HG02610 (cell line): Measurements from ENCODE around the gene MECR.

Experiments
- ATAC-seq: cut with Tn5 transposase; IDR thresholded peaks from one replicate; pipeline ENCODE4 v1.9.1; 2021; ENCODE audit warnings: mild to moderate bottlenecking, moderate library complexity; ENCODE audit not compliant: unreplicated experiment

MECR gene

DNA sequence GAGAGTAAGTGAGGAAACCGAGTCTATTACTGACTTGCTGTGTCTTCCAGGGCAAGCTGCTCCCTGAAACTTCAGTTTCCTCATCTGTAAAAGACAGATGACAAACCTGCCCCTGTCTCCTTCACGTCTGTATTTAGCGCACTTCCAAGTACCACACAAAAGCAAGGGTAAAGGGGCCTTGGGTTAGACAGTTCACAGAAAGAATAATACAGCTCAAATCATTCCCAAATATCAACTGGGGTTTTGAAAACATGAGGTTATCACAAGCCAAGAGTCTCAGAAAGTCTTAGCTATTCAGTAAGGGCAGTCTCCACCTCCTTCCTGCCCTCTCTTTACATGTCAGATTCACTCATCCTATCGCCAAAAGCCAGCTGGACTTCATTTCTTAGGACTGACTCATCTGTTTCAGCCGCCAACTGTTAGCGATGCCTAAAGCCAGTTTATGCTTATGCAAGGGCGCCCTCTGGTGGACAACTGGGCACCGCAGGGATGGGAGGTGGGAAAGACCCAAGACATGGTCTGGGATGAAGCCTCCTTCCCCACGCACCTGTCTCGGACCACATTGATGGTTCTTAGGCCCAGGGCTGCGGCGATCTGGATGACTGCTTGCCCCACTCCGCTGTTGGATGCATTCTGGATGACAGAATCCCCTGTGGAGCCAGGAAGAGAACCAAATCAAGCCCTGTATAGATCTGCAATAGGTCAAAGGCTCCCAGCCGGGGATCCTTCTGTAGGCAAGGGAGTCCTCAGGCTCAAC lies 28.0 kb downstream of the MECR start:
- peak; percentile 75 for ATAC-seq

- ATAC-seq, result no peak
Measured at GRCh38 chr1:29202053-29202452, 28.7 kb downstream of the MECR start.

- no peak for ATAC-seq
Measured at GRCh38 chr1:29201595-29202051, 29.1 kb downstream of the MECR start.

GRCh38 chr1:29200906-29201594 lies 29.7 kb downstream of the MECR start:
- ATAC-seq, result no peak

GRCh38 chr1:29197993-29198392 lies 32.7 kb downstream of the MECR start:
- no peak for ATAC-seq

GRCh38 chr1:29197590-29197924 lies 33.2 kb downstream of the MECR start:
- no peak for ATAC-seq

DNA sequence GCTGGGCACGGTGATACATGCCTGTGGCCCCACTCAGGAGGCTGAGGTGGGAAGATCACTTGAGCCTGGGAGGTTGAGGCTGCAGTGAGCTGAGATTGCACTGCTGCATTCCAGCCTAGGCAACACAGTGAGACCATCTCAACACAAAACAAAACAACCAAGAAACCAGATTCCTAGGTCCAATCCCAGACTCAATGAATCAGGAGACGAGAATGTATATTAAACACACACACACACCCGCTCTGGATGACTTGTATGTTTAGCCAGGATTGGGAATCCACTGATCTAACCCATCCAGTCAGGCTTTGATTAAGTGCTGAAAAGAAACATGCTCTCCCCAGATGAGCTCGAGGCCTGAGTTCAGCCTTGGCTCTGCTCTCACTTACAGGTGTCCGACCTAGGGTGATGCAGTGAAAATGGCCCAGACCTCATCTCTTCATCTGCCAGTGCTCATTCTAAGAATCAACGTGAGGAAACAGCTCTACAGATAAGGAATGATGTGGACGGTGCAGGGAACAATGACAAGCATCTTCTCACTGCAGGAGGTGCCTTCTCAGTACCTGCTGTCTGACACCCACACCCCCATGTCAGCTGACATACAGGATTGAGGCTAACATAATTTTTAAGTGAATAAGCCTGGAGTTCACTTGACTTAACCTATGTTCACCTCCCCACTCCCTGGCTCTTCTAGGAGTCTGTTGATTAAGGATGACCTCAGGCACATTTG lies 33.7 kb downstream of the MECR start:
- ATAC-seq, result no peak

- ATAC-seq, result no peak
Measured at GRCh38 chr1:29195881-29196291, 34.8 kb downstream of the MECR start.

DNA sequence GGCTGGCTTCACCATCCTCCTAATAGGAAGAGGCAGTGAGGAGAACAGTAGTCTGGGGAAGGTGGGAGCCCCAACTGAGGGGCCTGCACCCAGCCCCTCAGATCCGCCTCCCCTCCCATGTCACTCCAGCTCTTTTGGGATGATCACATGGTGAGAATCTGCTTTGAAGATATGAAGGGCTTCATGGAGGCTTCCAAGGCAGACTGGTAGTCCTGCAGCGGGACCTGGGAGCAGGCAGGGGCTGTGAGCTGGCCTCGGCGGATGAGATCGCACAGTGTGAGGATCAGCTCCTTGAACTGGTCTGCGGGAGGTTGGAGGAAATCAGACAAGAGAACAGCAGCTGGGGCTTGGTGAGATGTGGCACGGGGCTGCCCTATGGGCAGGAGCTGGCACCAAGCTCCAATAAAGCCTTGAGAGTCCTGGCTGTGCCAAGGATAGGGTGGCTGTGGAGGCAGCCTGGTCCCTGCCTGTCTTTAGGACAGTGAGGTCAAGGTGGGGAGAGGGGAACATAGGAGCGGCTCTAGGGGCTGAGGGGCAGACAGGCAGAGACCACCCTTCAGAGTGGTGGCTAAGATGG lies 36.8 kb downstream of the MECR start:
- ATAC-seq, result no peak

DNA sequence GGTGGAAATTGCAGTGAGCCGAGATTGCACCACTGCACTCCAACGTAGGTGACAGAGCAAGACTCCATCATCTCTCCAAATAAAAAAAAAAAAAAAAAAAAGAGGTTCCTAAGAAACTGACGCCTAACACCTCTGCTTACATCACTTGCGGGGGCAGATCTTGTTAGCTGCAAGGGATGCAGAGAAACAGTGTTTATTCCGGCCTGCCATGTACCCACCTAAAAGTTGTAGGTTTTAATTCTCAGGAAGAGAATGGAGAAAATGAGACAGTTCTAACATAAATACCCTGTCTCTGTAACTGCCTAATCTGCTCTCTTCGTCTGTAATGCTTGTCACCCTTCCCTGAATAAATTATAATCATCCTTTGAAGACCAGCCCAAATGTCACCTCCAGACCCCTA lies 40.0 kb downstream of the MECR start:
- ATAC-seq, result no peak

DNA sequence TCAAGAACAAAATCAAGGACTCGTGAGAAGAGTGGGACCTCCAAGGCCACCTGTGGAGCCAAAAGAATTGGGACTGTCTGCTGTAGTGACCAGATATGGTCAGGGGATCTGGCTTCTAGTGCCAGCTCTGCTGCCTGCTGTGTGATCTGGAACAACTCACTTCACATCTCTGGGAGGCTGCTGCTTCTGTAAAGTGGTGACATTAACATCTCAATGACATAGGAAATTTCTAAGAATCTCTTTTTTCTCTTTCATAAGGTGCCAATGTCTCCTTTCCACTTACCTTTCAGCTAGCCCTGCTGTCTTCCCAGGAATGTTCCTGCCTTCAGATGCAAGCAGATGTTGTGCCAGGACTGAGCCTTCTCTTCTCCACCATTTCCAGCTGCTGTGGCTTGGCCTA lies 44.0 kb downstream of the MECR start:
- ATAC-seq, result no peak

GRCh38 chr1:29186252-29186651 lies 44.5 kb downstream of the MECR start:
- ATAC-seq, result no peak

DNA sequence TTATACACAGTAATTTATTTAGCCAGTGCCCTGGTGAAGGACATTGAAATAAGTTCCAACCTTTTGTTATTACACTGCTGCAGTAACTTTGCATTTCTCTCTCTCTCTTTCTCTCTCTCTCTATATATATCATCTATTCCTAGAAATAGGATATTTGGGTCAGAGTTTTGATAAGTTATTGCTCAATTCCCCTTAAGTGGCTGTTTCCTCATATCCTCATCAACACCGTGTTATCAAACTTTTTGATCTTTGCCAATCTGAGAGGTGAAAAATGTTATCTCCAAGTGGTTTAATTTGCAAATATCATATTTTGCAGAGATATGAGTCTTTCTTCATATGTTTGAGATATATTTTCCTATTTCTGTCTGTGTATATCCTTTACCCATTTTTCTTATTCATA lies 47.4 kb downstream of the MECR start:
- ATAC-seq, result no peak

- ATAC-seq, result peak; percentile 89
Measured at GRCh38 chr1:29181413-29182225, 49.1 kb downstream of the MECR start, which contains the start of gene SRSF4. TSS of gene SRSF4 (minus strand) at chr1:29181900. CDS start at chr1:29181752, 148 bp downstream.

DNA sequence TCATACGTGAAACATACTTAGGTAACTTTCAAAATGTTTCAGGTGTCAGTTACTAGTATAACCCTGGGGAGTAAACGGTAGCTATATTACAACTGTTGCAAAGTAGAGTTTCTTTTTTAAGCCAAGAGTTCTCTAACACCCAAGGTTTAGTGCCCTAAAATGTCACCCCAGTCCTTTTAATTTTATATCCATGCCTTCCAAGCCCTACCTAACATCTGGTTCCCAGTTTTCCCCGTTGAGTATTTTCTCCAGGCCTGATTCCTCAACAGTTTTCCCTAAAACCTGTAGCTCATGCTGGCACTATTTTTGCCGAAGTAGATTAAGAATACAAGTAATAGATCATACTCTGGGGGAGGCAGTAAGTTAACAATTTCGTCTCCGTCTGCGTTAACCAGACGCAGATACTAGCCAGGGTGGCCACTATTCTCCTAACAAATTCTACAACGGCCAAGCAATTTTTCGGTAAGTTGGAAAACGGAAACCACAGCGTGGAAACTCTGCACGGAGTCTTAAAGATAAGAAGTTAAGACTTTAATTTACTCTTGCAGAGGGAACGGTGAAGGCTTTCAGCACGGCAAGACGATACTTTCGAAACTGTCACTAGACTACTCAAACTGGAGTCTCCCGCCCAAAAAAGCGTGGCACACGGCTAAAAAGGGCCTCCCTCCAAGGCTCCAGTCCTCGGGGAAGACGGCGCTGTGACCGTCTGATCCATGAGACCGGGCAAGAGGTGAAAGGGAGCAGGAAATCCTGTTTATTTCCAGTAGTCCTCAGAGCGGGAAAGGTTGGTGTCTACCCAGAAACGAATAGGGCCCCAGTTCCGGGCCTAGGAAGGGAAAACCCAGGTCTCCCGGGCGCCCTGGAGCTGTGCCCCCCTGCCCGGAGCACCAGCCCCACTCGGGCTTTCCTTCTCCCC lies 50.0 kb downstream of the MECR start:
- ATAC-seq, result peak; percentile 6

DNA sequence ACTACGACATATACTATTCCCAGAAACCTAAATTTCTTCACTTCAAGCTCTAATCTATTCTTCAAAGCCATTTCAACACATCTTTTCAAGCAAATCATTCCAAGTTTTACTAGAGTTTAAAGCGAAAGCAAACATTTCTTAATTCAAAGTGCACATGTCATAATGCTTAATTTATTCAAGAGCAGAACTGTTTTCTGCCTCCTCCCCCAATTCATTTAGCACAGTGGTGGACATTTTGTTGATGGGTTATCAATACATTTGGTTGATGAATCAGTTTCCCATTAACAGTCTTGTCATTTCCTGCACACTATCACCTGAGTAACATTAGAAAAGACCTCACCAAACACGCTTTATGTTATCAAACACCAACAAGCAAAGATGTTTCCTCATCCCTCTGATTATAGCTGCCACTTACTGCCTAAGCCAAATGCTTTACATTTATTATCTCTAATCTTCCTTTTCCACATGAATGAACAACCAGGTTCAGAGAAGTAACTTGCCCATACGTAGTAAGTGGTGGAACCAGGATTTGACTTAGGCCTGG lies 51.0 kb downstream of the MECR start:
- no peak for ATAC-seq

- no peak for ATAC-seq
Measured at GRCh38 chr1:29177022-29177705, 53.6 kb downstream of the MECR start.

GRCh38 chr1:29176576-29176975 lies 54.2 kb downstream of the MECR start:
- ATAC-seq, result no peak
